ENCODE data around the gene TBC1D5. TPM values are rescaled to one million over a fixed set of nuclear protein-coding genes. Genes with fewer than 3 reads are reported as not detected.
"Not testable (repeated sequence)": the region's sequence is repeated elsewhere in the genome, so short reads cannot be mapped to it uniquely, and the experiment has no call there.

The TBC1D5 gene
- total RNA-seq, 1 experiment from 2014 or later, result 30.4 TPM

DNA sequence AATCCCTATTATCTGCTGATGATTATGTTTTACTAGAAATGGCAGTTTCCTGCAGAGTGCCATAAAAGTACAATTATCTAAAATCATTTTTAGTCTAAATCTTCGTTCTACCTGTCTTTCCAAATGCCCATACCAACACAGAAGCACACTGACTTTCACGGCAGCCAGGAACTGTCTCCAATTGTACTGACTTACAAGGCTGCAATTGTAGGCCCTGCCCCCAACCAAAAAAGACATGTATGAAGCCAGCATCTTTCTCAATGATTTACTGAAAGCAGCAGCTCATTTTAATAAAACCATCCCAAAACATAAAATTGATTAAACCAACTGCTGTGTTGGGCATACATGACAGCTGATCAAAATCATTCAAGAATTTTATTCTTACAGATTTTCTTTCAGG is 119.0 kb downstream of the TBC1D5 start:
- TF ChIP-seq POLR2AphosphoS5 (IDR thresholded peaks at IDR 0.05; ENCODE audit: low read depth, low read length) (no peak), TCF7L2 (IDR thresholded peaks at IDR 0.05; ENCODE audit: low read depth, low read length) (no peak), SIN3A (IDR thresholded peaks at IDR 0.05; ENCODE audit: borderline replicate concordance, insufficient read depth, low read depth, low read length) (no peak)
- TF ChIP-seq, protein P1, sequence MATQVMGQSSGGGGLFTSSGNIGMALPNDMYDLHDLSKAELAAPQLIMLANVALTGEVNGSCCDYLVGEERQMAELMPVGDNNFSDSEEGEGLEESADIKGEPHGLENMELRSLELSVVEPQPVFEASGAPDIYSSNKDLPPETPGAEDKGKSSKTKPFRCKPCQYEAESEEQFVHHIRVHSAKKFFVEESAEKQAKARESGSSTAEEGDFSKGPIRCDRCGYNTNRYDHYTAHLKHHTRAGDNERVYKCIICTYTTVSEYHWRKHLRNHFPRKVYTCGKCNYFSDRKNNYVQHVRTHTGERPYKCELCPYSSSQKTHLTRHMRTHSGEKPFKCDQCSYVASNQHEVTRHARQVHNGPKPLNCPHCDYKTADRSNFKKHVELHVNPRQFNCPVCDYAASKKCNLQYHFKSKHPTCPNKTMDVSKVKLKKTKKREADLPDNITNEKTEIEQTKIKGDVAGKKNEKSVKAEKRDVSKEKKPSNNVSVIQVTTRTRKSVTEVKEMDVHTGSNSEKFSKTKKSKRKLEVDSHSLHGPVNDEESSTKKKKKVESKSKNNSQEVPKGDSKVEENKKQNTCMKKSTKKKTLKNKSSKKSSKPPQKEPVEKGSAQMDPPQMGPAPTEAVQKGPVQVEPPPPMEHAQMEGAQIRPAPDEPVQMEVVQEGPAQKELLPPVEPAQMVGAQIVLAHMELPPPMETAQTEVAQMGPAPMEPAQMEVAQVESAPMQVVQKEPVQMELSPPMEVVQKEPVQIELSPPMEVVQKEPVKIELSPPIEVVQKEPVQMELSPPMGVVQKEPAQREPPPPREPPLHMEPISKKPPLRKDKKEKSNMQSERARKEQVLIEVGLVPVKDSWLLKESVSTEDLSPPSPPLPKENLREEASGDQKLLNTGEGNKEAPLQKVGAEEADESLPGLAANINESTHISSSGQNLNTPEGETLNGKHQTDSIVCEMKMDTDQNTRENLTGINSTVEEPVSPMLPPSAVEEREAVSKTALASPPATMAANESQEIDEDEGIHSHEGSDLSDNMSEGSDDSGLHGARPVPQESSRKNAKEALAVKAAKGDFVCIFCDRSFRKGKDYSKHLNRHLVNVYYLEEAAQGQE (IDR thresholded peaks at IDR 0.05; ENCODE audit: insufficient read depth in 1 of 2, low read depth in 2 of 2, low read length in 1 of 2), result no peak
- TF ChIP-seq, protein P2, sequence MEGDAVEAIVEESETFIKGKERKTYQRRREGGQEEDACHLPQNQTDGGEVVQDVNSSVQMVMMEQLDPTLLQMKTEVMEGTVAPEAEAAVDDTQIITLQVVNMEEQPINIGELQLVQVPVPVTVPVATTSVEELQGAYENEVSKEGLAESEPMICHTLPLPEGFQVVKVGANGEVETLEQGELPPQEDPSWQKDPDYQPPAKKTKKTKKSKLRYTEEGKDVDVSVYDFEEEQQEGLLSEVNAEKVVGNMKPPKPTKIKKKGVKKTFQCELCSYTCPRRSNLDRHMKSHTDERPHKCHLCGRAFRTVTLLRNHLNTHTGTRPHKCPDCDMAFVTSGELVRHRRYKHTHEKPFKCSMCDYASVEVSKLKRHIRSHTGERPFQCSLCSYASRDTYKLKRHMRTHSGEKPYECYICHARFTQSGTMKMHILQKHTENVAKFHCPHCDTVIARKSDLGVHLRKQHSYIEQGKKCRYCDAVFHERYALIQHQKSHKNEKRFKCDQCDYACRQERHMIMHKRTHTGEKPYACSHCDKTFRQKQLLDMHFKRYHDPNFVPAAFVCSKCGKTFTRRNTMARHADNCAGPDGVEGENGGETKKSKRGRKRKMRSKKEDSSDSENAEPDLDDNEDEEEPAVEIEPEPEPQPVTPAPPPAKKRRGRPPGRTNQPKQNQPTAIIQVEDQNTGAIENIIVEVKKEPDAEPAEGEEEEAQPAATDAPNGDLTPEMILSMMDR (IDR thresholded peaks at IDR 0.05), result no peak
- Histone ChIP-seq H3K36me3 (ENCODE audit: control insufficient read depth, insufficient read depth, low read length) (no peaks in the 10 kb centered on the region), H3K27ac (ENCODE audit: low read length) (no peak overlapping the region), H3K27me3 (ENCODE audit: control insufficient read depth, insufficient read depth, low read length) (no peaks in the 10 kb centered on the region), H3K9me3 (ENCODE audit: control insufficient read depth, insufficient read depth, low read depth, low read length) (no peaks in the 10 kb centered on the region), H3K4me3 (ENCODE audit: low read depth in 2 of 2, low read length in 2 of 2) (no peak overlapping the region), H3K4me1 (ENCODE audit: control insufficient read depth, insufficient read depth, low read length) (no peaks in the 10 kb centered on the region)
- POLR2A ChIA-PET, result no interaction called here
- intact Hi-C loops (cut with micrococcal nuclease; ENCODE audit: unreplicated experiment), result no loop called here
- ATAC-seq (no peak), DNase-seq (ENCODE audit: low read depth, low spot score) (no peak)
- CTCF ChIA-PET, result no interaction called here
- no TSS peak for BruUV-seq (replicated peaks)
- in situ Hi-C loops (cut with HindIII; ENCODE audit: low pct_unique_long_range_greater_than_20kb, low sequenced_read_pairs), result no loop called here

DNA sequence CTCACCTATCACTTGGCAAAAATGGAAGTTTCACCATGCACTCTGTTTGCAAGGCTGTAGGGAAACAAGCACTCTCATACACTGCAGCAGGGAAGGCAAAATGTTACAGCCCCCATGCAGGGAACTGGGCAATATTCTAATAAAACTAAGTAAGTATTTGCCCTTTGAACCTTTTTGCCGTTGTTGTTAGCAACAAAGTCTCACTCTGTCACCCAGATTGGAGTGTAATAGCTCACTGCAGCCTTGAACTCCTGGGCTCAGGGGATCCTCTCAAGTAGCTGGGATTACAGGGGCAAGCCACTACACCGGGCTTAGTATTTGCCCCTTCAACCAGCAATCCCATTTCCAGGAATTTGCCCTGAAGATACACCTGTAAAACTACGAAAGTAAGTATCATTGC is 122.5 kb downstream of the TBC1D5 start:
- no peaks in the 10 kb centered on the region for H3K4me1 ChIP-seq (ENCODE audit: control insufficient read depth, insufficient read depth, low read length)
- no peak overlapping the region for H3K4me3 ChIP-seq (ENCODE audit: low read depth in 2 of 2, low read length in 2 of 2)
- ChIA-PET POLR2A (no interaction called here), CTCF (no interaction called here)
- ATAC-seq (no peak), DNase-seq (ENCODE audit: low read depth, low spot score) (no peak)
- no peaks in the 10 kb centered on the region for H3K27me3 ChIP-seq (ENCODE audit: control insufficient read depth, insufficient read depth, low read length)
- H3K9me3 ChIP-seq (ENCODE audit: control insufficient read depth, insufficient read depth, low read depth, low read length), result no peaks in the 10 kb centered on the region
- TF ChIP-seq POLR2AphosphoS5 (IDR thresholded peaks at IDR 0.05; ENCODE audit: low read depth, low read length) (no peak), SIN3A (IDR thresholded peaks at IDR 0.05; ENCODE audit: borderline replicate concordance, insufficient read depth, low read depth, low read length) (no peak), TCF7L2 (IDR thresholded peaks at IDR 0.05; ENCODE audit: low read depth, low read length) (no peak)
- TF ChIP-seq, protein P2 (IDR thresholded peaks at IDR 0.05), result no peak
- TF ChIP-seq, protein P1 (IDR thresholded peaks at IDR 0.05; ENCODE audit: insufficient read depth in 1 of 2, low read depth in 2 of 2, low read length in 1 of 2), result no peak
- H3K27ac ChIP-seq (ENCODE audit: low read length), result no peak overlapping the region
- BruUV-seq (replicated peaks), result no TSS peak
- intact Hi-C loops (cut with micrococcal nuclease; ENCODE audit: unreplicated experiment), result no loop called here
- no peaks in the 10 kb centered on the region for H3K36me3 ChIP-seq (ENCODE audit: control insufficient read depth, insufficient read depth, low read length)
- in situ Hi-C loops (cut with HindIII; ENCODE audit: low pct_unique_long_range_greater_than_20kb, low sequenced_read_pairs), result no loop called here

DNA sequence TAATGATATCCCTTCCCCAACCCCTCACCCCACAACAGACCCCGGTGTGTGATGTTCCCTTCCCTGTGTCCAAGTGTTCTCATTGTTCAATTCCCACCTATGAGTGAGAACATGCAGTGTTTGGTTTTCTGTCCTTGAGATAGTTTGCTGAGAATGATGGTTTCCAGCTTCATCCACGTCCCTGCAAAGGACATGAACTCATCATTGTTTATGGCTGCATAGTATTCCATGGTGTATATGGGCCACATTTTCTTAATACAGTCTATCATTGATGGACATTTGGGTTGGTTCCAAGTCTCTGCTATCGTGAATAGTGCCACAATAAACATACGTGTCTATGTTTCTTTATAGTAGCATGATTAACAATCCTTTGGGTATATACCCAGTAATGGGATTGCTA is 129.4 kb downstream of the TBC1D5 start:
- DNase-seq (ENCODE audit: low read depth, low spot score); H3K4me3 ChIP-seq (ENCODE audit: low read depth in 2 of 2, low read length in 2 of 2); H3K9me3 ChIP-seq (ENCODE audit: control insufficient read depth, insufficient read depth, low read depth, low read length); H3K36me3 ChIP-seq (ENCODE audit: control insufficient read depth, insufficient read depth, low read length); H3K27ac ChIP-seq (ENCODE audit: low read length); CTCF ChIA-PET; BruUV-seq (replicated peaks); in situ Hi-C loops (cut with HindIII; ENCODE audit: low pct_unique_long_range_greater_than_20kb, low sequenced_read_pairs); ATAC-seq; intact Hi-C loops (cut with micrococcal nuclease; ENCODE audit: unreplicated experiment); H3K27me3 ChIP-seq (ENCODE audit: control insufficient read depth, insufficient read depth, low read length); H3K4me1 ChIP-seq (ENCODE audit: control insufficient read depth, insufficient read depth, low read length); POLR2A ChIA-PET: not testable (repeated sequence)

Data from Panc1 (cell line).